GM12878 (cell line): ENCODE data around the gene PARP8. TPM values are rescaled to one million over a fixed set of nuclear protein-coding genes. Genes with fewer than 3 reads are reported as not detected.

ENCODE experiments used
- ATAC-seq: fragments of 200-7000 bp; cut with Tn5 transposase; 3 replicates; pipeline ENCODE4 v1.9.1; 2020; ENCODE audit warnings: mild to moderate bottlenecking, moderate library complexity
- BruUV-seq: library from RNA; stranded (reverse); fragments of 400-500 nt; replicated peaks from 2 replicates; lab custom pipeline; 2021; lab: Mats Ljungman, UMichigan
- CTCF ChIA-PET: fragments of 300-600 bp; sonication (Branson Sonifier 250); formaldehyde crosslinking; extraction: SDS; loops from one replicate; lab custom pipeline; 2021; ENCODE audit warnings: inconsistent platforms; lab: Yijun Ruan, JAX
- POLR2A ChIA-PET: fragments of 350-600 bp; formaldehyde crosslinking; extraction: SDS; loops from one replicate; lab custom pipeline; 2021; ENCODE audit warnings: inconsistent platforms; lab: Charles Lee
- RAD21 ChIA-PET: fragments of 300-600 bp; sonication (Branson Sonifier 250); formaldehyde crosslinking; loops from one replicate; lab custom pipeline; 2023; ENCODE audit warnings: antibody characterized with exemption; ENCODE audit not compliant: unreplicated experiment; lab: Charles Lee
- SMC1A ChIA-PET: fragments of 300-600 bp; sonication (Branson Sonifier 250); formaldehyde crosslinking; loops from one replicate; lab custom pipeline; 2023; ENCODE audit not compliant: unreplicated experiment, uncharacterized antibody; lab: Charles Lee
- DNase-seq: peaks from one replicate; pipeline ENCODE4 v3.0.0-alpha.2; 2011; ENCODE audit warnings: low read depth, low spot score
- FAIRE-seq: peaks from 3 replicates; lab custom pipeline; 2011; peaks lifted over from hg19 to GRCh38; lab: Jason Lieb, UNC
- H2AFZ ChIP-seq: 2 replicates; pipeline ENCODE4 v1.6.0; 2011; ENCODE audit warnings: low read depth, low read length, control low read depth; ENCODE audit not compliant: control insufficient read depth
- H3K27ac ChIP-seq: 2 replicates; pipeline ENCODE4 v1.5.1; 2011; ENCODE audit warnings: control low read depth; ENCODE audit not compliant: control insufficient read depth, insufficient read depth
- H3K27me3 ChIP-seq, 2 experiments: replicated peaks in 1 of 2; 2 replicates each; pipeline versions ENCODE4 v1.6.0 to v1.6.1; 2011; ENCODE audit warnings: low read length in 1 of 2; ENCODE audit not compliant: control insufficient read depth in 2 of 2, insufficient read depth in 2 of 2
- H3K36me3 ChIP-seq, 2 experiments: 2 replicates each; pipeline ENCODE4 v1.5.1; 2011; ENCODE audit warnings: low read length in 1 of 2; ENCODE audit not compliant: control insufficient read depth in 2 of 2, insufficient read depth in 2 of 2
- H3K4me1 ChIP-seq: 2 replicates; pipeline ENCODE4 v1.6.1; 2011; ENCODE audit warnings: mild to moderate bottlenecking, low read length, moderate library complexity, mixed read lengths; ENCODE audit not compliant: control insufficient read depth, insufficient read depth
- H3K4me2 ChIP-seq: 2 replicates; pipeline ENCODE4 v1.6.0; 2011; ENCODE audit warnings: control low read depth; ENCODE audit not compliant: control insufficient read depth, insufficient read depth
- H3K4me3 ChIP-seq: fragments of 200-600 bp; sonication (generic); 2 replicates; pipeline ENCODE4 v1.5.1; 2016
- H3K79me2 ChIP-seq: 2 replicates; pipeline ENCODE4 v1.6.0; 2011; ENCODE audit warnings: low read length; ENCODE audit not compliant: control insufficient read depth, insufficient read depth
- H3K9ac ChIP-seq: 2 replicates; pipeline ENCODE4 v1.8.0; 2011; ENCODE audit warnings: low read length, control low read depth, mixed read lengths; ENCODE audit not compliant: control insufficient read depth, insufficient read depth
- H3K9me3 ChIP-seq: replicated peaks from 3 replicates; pipeline ENCODE4 v1.5.1; 2011; ENCODE audit warnings: mild to moderate bottlenecking, low read length; ENCODE audit not compliant: control insufficient read depth, insufficient read depth
- H4K20me1 ChIP-seq: 2 replicates; pipeline ENCODE4 v1.6.0; 2011; ENCODE audit not compliant: control insufficient read depth, insufficient read depth
- CBX5 ChIP-seq: sonication (generic); IDR thresholded peaks from 2 replicates; pipeline ENCODE4 v1.6.1; 2016; ENCODE audit warnings: low read depth, moderate library complexity, mild to moderate bottlenecking, inconsistent platforms
- CREM ChIP-seq: IDR thresholded peaks from 2 replicates; pipeline ENCODE4 v1.6.1; 2014; ENCODE audit warnings: antibody characterized with exemption, low read depth
- EGR1 ChIP-seq, 2 experiments: IDR thresholded peaks; 1 replicate in 1 of 2; 2 replicates in 1 of 2; pipeline ENCODE4 v1.6.1; 2011 to 2012; ENCODE audit warnings: low read depth in 2 of 2, low read length in 2 of 2, borderline replicate concordance in 1 of 2, mild to moderate bottlenecking in 1 of 2, moderate library complexity in 1 of 2
- GABPA ChIP-seq: IDR thresholded peaks from 2 replicates; pipeline ENCODE4 v1.6.1; 2014; ENCODE audit warnings: antibody characterized with exemption, low read depth, mild to moderate bottlenecking, inconsistent platforms
- JUND ChIP-seq: IDR thresholded peaks from 2 replicates; pipeline ENCODE4 v1.6.1; 2012; ENCODE audit warnings: low read depth, mild to moderate bottlenecking, low read length, improper control_type of control experiment, moderate library complexity
- KLF5 ChIP-seq: fragments of 450-650 bp; IDR thresholded peaks from 2 replicates; pipeline ENCODE4 v1.6.1; 2014; ENCODE audit warnings: mild to moderate bottlenecking; ENCODE audit not compliant: partially characterized antibody
- MEF2B ChIP-seq: fragments of 450-650 bp; IDR thresholded peaks from 2 replicates; pipeline ENCODE4 v1.6.1; 2018; ENCODE audit warnings: mild to moderate bottlenecking, moderate library complexity; ENCODE audit not compliant: partially characterized antibody, poor library complexity, severe bottlenecking
- NFYA ChIP-seq: IDR thresholded peaks from 2 replicates; pipeline ENCODE4 v1.6.1; 2011; ENCODE audit warnings: low read depth, mild to moderate bottlenecking, low read length, improper control_type of control experiment, borderline replicate concordance
- NRF1 ChIP-seq: conservative IDR thresholded peaks from 2 replicates; pipeline ENCODE4 v1.6.1; 2011; ENCODE audit warnings: mild to moderate bottlenecking, low read depth, low read length, improper control_type of control experiment
- POLR2AphosphoS2 ChIP-seq: IDR thresholded peaks from 2 replicates; pipeline ENCODE4 v1.6.1; 2011; ENCODE audit warnings: low read depth, mild to moderate bottlenecking, low read length, improper control_type of control experiment, moderate library complexity
- RELA ChIP-seq: fragments of 450-650 bp; IDR thresholded peaks from 2 replicates; pipeline ENCODE4 v1.8.0; 2014; ENCODE audit warnings: borderline replicate concordance; ENCODE audit not compliant: partially characterized antibody
- ZSCAN29 ChIP-seq: fragments of 450-650 bp; IDR thresholded peaks from 2 replicates; pipeline ENCODE4 v1.6.1; 2017; ENCODE audit warnings: mild to moderate bottlenecking, moderate library complexity
- WGBS: methylation state at CpG from one replicate; pipeline ENCODE4 v1.1.6; 2016; ENCODE audit warnings: low lambda C conversion rate; ENCODE audit not compliant: insufficient replicate concordance, insufficient coverage; ENCODE audit errors: missing lambda C conversion rate; 5-methylcytosine and 5-hydroxymethylcytosine counted together
- in situ Hi-C: fragments of 300-500 bp; cut with MboI; formaldehyde crosslinking; loops from 9 replicates; pipeline ENCODE4 v1.14.3; 2018; ENCODE audit warnings: mixed read lengths
- intact Hi-C: fragments of 100-400 bp; cut with micrococcal nuclease; formaldehyde crosslinking; loops from one replicate; pipeline ENCODE4 v1.14.2; 2022; ENCODE audit not compliant: unreplicated experiment
- polyA plus RNA-seq, 11 experiments: library from polyadenylated mRNA; depleted of rRNA in 4 of 11; unstranded in 6 of 11; stranded (reverse) in 5 of 11; fragments of >200 nt; fragmentation: Nextera tagmentation in 4 of 11; fragmentation: Illumina TruSeq in 1 of 11; extraction: Ambion mirVana in 4 of 11; extraction: Trizol in 1 of 11; gene quantifications; 1 replicate in 1 of 11; 2 replicates in 10 of 11; pipeline versions ENCODE4 v1.2.1 to v1.2.3, GENCODE V29; 2011 to 2016; ENCODE audit warnings: inconsistent platforms in 2 of 11, missing spikeins in 2 of 11, low read depth in 1 of 11
- total RNA-seq, 4 experiments: library from RNA; depleted of rRNA in 3 of 4; stranded (reverse); fragments of >200 nt in 3 of 4; fragmentation: Illumina TruSeq in 1 of 4; extraction: Trizol in 1 of 4; gene quantifications; 2 replicates each; pipeline versions ENCODE4 v1.2.1 to v1.2.3, GENCODE V29; 2013 to 2021
- TF ChIP-seq, protein P1 (sequence below): fragments of 450-650 bp; conservative IDR thresholded peaks from 2 replicates; pipeline ENCODE4 v1.6.1; 2017; ENCODE audit warnings: mild to moderate bottlenecking, moderate library complexity
- TF ChIP-seq, protein P2 (sequence below): fragments of 450-650 bp; formaldehyde crosslinking; IDR thresholded peaks from 2 replicates; pipeline ENCODE4 v1.4.0; 2022; ENCODE audit warnings: mild to moderate bottlenecking, moderate library complexity
- TF ChIP-seq, protein P3 (sequence below): fragments of 450-650 bp; IDR thresholded peaks from 2 replicates; pipeline ENCODE4 v1.6.1; 2014; ENCODE audit warnings: mild to moderate bottlenecking
- TF ChIP-seq, protein P4 (sequence below): IDR thresholded peaks from 2 replicates; pipeline ENCODE4 v1.6.1; 2011; ENCODE audit warnings: mild to moderate bottlenecking, low read depth, low read length, moderate library complexity; ENCODE audit not compliant: insufficient replicate concordance

The PARP8 gene
- total and polyA plus RNA-seq, 10 of the 15 experiments (the other 5 are each of a cell fraction or from before 2014, with no cell fraction given), result 9.1 to 65.2 (median 20.6) TPM

DNA sequence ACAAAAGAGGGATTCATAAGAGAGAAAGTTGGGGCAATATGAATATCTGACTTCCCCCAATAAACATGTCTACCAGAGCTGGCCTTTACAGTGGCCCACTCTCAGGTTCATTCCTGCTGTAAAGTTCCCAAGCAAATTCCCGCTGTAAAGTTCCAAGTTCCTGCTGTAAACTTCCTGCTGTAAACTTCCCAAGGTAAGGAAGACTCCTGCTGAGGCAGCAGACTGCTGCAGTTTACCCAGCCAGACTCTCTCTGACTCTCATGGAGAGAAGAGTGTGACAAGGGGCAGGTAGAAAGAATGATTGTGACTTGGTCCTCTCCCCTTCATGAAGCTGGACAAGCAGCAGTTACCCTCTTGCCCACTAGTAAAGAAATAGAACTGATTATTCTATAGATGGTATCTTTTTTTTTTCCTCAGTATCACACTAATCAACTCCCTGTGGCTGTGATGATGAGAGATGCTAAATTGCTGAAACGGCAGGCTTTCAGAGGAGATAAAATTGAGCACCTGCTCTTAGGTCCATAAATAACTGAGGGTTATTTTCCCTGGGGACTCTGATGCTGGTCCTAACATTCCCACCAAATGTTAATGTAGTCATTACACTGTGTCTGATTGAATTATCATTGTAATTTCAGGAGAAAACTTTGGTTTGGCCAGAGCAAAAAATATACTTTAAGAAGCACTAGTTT lies 220.4 kb downstream of the PARP8 start:
- Histone ChIP-seq H3K27ac (no peak overlapping the region), H4K20me1 (no peaks in the 10 kb centered on the region), H3K9ac (no peak overlapping the region), H3K4me3 (no peak overlapping the region), H3K9me3 (no peaks in the 10 kb centered on the region), H3K79me2 (no peaks in the 10 kb centered on the region), H3K4me1 (no peaks in the 10 kb centered on the region), H3K4me2 (no peak overlapping the region), H3K36me3 (no peaks in the 10 kb centered on the region), H2AFZ (no peak overlapping the region), H3K27me3 (no peaks in the 10 kb centered on the region)
- CTCF ChIA-PET, result no interaction called here
- 0% methylated on average over 2 of the region's 2 CpGs for WGBS
- no peak for ATAC-seq
- no peak for TF ChIP-seq GABPA
- TF ChIP-seq ZSCAN29, result no peak
- TF ChIP-seq POLR2AphosphoS2, result no peak
- no peak for TF ChIP-seq NRF1
- TF ChIP-seq, protein P1, sequence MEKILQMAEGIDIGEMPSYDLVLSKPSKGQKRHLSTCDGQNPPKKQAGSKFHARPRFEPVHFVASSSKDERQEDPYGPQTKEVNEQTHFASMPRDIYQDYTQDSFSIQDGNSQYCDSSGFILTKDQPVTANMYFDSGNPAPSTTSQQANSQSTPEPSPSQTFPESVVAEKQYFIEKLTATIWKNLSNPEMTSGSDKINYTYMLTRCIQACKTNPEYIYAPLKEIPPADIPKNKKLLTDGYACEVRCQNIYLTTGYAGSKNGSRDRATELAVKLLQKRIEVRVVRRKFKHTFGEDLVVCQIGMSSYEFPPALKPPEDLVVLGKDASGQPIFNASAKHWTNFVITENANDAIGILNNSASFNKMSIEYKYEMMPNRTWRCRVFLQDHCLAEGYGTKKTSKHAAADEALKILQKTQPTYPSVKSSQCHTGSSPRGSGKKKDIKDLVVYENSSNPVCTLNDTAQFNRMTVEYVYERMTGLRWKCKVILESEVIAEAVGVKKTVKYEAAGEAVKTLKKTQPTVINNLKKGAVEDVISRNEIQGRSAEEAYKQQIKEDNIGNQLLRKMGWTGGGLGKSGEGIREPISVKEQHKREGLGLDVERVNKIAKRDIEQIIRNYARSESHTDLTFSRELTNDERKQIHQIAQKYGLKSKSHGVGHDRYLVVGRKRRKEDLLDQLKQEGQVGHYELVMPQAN, result no peak
- TF ChIP-seq, protein P2, sequence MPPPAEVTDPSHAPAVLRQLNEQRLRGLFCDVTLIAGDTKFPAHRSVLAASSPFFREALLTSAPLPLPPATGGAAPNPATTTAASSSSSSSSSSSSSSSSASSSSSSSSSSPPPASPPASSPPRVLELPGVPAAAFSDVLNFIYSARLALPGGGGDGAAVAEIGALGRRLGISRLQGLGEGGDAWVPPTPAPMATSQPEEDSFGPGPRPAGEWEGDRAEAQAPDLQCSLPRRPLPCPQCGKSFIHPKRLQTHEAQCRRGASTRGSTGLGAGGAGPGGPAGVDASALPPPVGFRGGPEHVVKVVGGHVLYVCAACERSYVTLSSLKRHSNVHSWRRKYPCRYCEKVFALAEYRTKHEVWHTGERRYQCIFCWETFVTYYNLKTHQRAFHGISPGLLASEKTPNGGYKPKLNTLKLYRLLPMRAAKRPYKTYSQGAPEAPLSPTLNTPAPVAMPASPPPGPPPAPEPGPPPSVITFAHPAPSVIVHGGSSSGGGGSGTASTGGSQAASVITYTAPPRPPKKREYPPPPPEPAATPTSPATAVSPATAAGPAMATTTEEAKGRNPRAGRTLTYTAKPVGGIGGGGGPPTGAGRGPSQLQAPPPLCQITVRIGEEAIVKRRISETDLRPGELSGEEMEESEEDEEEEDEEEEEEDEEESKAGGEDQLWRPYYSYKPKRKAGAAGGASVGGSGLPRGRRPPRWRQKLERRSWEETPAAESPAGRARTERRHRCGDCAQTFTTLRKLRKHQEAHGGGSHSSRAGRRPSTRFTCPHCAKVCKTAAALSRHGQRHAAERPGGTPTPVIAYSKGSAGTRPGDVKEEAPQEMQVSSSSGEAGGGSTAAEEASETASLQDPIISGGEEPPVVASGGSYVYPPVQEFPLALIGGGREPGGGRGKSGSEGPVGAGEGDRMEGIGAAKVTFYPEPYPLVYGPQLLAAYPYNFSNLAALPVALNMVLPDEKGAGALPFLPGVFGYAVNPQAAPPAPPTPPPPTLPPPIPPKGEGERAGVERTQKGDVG (CRISPR knock-in tag), result no peak
- TF ChIP-seq, protein P3, sequence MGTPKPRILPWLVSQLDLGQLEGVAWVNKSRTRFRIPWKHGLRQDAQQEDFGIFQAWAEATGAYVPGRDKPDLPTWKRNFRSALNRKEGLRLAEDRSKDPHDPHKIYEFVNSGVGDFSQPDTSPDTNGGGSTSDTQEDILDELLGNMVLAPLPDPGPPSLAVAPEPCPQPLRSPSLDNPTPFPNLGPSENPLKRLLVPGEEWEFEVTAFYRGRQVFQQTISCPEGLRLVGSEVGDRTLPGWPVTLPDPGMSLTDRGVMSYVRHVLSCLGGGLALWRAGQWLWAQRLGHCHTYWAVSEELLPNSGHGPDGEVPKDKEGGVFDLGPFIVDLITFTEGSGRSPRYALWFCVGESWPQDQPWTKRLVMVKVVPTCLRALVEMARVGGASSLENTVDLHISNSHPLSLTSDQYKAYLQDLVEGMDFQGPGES, result no peak
- TF ChIP-seq NFYA, result no peak
- no peak for TF ChIP-seq EGR1 (IDR thresholded peaks at IDR 0.05; ENCODE audit: borderline replicate concordance in 1 of 2, low read depth in 2 of 2, low read length in 2 of 2)
- no peak for TF ChIP-seq RELA
- TF ChIP-seq MEF2B, result no peak
- TF ChIP-seq CREM, result no peak
- TF ChIP-seq, protein P4, sequence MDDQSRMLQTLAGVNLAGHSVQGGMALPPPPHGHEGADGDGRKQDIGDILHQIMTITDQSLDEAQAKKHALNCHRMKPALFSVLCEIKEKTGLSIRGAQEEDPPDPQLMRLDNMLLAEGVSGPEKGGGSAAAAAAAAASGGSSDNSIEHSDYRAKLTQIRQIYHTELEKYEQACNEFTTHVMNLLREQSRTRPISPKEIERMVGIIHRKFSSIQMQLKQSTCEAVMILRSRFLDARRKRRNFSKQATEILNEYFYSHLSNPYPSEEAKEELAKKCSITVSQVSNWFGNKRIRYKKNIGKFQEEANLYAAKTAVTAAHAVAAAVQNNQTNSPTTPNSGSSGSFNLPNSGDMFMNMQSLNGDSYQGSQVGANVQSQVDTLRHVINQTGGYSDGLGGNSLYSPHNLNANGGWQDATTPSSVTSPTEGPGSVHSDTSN, result no peak
- TF ChIP-seq KLF5, result no peak
- no peak for TF ChIP-seq CBX5
- no peak for TF ChIP-seq JUND
- RAD21 ChIA-PET, result no interaction called here
- no peak for FAIRE-seq
- POLR2A ChIA-PET, result no interaction called here
- SMC1A ChIA-PET, result no interaction called here
- in situ Hi-C loops, result no loop called here
- intact Hi-C loops, result no loop called here
- DNase-seq, result no peak
- BruUV-seq, result no TSS peak
